GM11168 (cell line): ENCODE data around the gene PER1.

ENCODE experiments used
- in situ Hi-C: fragments of 300-500 bp; cut with MboI; formaldehyde crosslinking; loops from one replicate; pipeline ENCODE4 v1.12.0; 2022; ENCODE audit warnings: low sequenced_read_pairs; ENCODE audit not compliant: unreplicated experiment

The PER1 gene

DNA sequence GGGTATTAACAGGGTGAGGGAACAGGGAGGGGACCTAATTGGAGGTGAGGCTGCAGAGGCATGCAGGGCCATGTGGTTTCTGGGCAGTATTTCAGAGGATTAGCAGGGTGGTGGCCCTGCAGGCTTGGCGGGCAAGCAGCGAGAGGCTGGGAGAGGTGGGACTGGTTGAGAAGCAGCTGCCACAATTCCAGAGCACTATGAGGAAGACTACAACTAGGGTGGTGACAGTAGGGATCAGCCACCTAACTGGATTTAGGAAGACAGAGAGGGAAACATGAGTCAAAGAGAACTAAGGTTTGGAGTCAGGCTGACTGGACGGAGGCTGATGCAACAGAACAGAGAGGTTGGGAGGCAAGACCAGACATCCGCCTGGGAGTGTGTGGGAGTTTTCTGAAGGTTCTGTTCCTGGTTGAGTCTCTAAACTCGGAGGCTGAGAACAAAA, 46.2 kb downstream of the PER1 start:
- in situ Hi-C loops = no loop called here

- in situ Hi-C loops = no loop called here
Measured at GRCh38 chr17:8104911-8105310, 47.3 kb downstream of the PER1 start.

GRCh38 chr17:8103549-8103948, 48.7 kb downstream of the PER1 start:
- in situ Hi-C loops = no loop called here

DNA sequence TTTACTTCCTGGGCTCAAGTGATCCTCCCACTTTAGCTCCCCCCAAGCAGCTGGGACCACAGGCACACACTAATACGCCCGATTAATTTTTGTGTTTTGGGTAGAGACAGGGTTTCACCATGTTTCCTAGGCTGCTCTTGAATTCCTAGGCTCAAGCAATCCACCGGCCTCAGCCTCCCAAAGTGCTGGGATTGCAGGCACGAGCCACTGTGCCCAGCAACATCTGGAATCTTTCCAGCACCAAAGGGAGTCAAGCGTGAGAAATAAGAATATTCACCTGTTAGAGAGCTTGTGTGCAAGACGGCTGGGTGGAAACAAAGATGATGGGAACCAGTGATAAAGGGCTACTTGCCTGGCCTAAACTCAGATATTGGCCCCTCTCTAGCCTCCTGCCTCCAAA, 50.5 kb downstream of the PER1 start:
- in situ Hi-C loops = no loop called here

GRCh38 chr17:8100763-8101162, 51.4 kb downstream of the PER1 start:
- in situ Hi-C loops = no loop called here

DNA sequence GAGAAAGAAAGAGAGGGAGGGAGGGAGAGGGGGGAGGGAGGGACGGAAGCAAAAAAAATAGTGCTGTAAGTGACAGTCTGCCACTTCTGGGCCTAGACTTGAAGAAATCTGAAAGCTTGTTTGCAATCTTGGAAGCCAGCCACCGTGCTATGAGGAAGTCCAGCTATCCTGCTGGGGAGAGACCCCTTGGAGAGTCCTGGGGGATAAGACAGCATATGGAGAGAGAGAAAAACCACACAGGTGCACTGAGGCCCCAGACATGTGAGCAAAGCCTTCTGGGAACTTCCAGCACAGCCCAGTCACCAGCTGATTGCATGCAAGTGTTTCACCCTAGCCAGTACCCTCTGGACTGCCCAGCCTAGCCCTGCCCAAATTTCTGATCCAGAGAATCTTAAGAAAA, 52.1 kb downstream of the PER1 start:
- in situ Hi-C loops = no loop called here

DNA sequence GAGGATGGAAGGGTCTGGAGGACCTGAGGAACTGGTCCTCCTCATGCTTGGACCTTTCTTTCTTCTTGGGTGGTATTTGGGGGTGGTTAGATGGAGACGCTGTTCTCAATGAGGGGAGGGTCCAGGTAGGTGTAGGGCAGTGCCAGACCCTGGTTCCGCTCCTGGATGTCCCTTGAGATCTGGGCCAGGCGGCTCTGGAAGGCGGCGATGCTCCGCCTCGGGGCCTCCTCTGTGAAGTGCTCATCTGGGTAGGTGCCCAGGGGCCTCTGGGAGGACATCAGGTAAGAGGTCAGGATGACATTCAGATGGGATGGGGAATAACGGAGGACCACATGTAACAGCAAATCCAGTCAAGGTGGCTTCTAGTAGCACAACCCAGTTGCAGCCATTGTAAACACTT, 55.7 kb downstream of the PER1 start:
- in situ Hi-C loops = no loop called here

DNA sequence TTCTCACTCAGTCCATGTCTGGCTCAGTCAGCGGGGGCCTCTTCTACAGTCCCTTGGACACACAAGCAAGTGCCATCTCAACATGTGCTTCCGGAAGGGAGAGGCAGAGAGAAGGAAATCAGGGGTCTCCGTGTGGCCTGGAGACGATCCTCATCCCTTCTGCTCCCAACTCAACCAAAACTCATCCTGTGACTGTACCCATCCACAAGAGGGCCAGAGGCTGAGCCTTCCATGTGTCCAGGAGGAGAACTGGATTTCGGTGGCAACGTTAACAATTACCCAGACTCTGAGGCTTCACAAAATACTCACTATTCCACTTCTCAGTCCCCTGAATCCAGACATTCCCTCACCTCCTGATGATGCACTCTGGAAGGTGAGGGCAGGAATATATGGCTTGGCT, 56.8 kb downstream of the PER1 start:
- in situ Hi-C loops = no loop called here

DNA sequence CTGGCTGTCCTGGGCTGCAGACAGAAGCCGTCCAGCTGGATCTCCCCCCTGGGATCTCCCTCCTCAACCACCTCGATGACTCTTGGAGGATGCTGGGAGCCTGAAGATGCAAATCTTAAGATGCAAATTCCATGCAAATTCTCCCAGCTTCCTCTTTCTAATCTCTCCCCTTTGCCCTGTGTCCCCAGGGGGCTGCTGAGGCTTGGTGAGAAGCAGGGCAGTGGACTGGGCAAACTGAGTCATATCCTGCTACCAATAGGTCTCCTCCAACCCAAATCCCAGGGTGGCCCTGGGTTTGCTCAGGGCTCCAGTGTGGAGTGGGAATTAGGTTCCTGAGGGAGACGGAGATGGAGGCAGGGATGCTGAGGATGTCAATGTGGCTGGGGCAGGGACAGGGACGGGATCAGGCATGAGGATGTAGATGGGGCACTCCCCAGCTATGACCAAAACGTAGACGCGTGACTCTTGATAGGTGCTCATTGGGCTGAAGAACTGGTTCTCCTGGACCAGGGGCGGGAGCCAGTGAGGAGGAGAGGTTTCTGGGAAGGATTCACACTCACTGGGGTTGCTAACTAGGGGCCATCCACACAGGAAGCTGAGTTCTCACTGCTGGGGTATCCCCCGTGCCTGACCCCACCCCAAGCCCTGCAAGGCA, 61.0 kb downstream of the PER1 start:
- in situ Hi-C loops = no loop called here
